Measurements from ENCODE around the gene FCGR3A.
A peak's percentile ranks its signal among the peaks of the same experiment; 100 is the strongest.

Gene FCGR3A

DNA sequence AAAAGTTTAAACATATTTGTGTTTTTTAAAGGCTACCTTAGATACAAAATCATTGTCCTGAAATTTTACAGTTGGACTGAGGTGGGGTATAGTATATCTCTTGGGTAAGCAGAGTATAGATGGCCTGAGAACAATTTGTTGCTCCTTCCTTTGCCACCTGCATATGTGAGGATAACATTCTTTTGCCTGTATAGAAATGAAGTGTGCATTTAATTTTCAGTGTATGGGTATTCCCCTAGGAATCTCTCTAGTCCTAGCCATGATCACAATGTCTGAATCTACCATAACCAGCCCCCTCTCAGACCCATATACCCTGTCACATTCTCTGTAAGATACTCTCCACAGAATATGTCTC, 46.2 kb downstream of the FCGR3A start:
- DNase-seq: no peak

DNA sequence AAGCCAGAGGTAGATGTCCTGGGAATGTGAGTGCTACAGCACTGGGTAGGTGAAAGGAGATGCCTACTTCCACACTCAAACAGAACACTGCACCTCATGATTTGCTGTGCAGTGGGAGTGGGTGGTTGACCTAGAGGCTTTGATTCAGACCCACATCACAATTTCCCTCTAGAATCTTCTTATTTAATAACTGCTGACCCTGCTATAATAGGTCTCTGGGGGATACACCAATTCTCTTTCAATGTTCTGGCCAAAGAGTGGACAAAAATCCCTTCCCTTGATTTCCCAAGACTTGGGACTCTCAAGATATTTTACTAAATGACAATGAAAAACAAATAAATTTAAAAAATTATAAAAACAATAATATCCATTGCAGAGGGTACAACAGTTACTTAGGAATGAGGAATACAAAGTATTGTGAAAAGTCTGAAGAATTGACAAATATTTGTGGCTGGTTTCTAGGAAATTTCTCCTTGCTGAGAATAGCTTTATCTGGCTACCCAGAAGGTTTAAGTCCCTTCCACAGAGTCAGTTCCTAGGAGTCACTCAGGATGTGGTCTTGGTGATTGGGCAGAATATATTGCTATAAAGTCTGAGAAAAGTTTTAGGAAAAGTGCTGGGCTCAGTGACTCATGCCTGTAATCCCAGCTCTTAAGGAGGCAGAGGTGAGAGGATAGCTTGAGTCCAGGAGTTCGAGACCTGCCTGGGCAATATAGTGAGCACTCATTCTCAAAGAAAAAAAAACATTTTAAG, 46.8 kb downstream of the FCGR3A start:
- DNase-seq: no peak

DNA sequence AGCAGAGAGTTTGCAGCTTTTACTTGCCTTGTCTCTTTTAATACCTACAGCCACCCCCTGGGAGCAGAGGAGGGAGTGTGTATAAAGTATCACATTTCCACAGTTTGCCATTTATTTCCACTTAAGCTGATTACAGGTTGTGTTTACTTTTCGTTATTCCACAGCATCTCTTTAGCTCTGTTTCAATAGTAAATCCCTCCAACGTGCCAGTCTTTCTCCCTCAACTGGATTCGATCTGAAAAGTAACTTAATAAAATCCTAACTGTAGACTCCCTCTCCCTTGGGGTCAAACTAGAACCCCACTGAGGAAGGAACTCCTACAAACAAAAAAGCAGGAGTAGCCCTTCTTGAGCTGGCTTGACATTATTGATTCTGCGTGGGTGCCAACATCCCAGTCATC, 47.4 kb downstream of the FCGR3A start:
- DNase-seq: no peak

DNA sequence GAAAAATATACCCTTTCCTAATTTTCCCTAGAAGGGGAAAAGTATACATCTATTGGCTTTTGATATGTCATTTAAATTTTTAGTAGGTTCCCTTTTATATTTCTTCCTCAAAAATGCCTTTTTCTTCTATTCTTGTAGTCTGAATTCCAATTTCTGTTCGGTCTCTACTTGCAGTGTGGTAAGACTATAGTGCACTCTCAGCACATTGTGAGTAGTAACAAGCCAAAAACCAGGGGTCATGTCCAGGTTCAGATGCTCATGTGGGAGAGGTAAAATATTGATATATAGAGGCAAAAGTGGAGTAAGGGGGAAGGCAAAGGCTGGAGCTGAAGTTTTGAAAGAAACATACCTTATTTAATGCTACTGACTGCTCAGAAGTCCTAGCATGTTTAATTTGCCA, 48.4 kb downstream of the FCGR3A start:
- DNase-seq: no peak

DNA sequence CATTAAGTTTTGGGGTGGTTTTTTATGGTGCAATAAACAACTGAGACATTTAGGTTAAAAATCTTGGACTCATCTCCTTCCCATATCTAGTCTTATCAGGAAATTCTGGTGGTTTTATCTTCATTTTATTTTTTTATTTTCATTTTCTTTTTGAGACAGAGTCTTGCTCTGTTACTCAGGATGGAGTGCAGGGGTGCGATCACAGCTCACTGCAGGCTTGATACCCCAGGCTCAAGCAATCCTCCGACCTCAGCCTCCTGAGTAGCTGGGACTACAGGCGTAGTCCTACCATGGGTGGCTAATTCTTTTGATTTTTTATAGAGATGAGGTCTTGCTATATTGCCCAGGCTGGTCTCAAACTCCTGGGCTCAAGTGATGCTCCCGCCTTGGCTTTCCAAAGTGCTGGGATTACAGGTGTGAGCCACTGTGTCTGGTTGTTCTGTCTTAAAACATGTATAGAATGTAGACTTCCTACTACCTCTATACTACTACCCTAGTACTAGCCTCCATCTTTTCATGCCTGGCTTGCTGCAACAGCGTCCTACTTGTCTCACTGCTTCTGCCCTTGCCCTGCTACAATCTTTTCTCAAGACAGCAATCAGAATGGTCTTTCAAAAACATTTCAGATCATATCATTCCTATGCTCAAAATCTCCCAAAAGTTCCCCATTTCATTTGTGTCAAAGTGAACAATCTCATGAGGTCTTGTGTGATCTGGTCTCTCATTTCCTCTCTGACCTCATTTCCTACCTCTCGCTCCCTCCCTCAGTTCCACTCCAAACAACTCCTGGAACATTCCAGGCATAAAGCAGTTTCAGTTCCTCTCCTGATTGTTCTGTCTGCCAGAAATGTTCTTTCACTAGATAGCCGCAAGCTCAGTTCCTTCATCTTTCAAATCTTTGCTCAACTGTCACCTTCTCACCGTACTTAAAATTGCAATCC, 50.2 kb downstream of the FCGR3A start:
- peak in 1 of 56 donors; percentile 10 for DNase-seq

DNA sequence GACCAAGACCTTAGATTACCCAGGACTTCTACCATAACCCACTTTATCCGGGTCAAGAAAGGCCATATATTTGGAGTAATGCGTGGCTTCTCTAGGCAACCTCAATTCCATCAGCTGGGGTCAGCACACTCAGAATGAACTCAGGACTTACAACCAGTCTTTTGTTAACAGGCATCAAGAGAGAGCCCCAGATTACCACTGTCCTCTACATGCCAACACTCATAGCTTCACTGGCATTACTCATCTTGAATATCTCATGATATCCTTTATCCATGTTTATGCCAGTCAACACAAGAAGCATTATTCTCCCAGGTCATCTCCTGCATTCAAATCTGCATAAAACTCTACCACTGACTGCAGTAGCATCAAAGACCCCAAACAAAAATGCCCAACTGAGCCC, 51.0 kb downstream of the FCGR3A start:
- no peak for DNase-seq

DNA sequence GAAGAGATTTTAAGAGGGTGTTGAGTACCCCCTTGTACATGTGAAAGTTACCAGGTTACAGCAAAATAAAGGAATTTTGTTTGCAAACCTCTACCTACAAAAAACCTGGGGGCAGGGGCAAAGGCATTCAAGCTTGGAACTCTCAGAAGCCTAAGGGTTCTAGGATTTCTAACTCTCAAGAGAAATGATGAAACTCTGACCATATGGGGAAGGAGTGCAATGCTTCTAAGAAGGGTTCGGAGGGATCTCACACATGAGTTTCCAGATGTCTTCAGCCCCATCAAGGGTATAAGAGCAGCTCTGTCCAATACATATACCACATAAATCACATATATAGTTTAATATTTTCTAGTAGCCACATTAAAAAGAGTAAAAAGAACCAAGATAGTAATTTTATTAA, 51.7 kb downstream of the FCGR3A start:
- no peak for DNase-seq

DNA sequence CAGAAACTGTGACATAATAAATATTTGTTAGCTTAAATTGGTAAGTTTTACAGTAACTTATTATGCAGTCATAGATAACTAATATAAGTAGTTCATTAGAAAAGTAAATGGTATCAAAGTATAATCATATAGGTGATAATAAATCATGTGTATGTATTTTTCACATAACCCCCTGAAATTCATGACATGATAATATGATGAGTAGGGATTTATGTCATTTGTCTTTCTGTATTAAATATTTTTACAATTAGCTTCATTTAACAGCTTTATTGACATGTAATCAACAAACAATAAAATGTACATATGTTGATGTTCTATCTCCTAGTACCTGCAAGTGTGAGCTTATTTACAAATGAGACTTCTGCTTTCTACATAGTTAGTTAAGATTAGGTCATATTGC, 54.1 kb downstream of the FCGR3A start:
- no peak for DNase-seq

DNA sequence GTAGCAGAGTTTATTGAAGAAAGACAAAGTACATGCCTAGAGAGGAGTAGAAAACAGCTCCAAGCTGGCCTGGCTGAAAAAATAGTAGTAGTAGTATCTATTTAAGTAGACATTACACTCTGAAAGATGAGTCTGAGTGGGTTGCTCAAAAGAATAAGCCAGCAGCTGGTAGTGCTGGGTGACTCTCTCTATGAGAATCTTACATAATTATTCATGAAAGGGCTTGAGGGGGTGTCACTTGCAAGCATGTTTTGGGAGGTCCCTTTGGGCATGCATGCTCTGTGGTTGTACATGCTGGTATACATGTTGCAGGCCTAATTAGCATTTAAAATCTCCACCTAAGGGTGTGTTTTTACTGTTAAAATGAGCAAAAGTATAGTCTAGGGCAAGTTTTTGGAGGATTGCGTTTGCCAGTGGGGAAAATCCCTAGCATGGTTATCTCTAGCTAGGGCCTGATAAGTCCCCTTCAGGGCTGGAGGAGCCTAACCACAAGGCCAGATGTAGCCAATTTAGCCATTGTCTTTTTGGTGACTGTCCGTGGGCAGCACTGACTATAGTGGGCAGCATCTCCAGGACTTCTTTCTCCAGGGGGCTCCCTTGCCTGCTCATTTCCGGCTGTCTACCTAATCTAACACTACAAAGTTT, 55.4 kb downstream of the FCGR3A start:
- peak in 3 of 56 donors; percentile 6 to 47 (median 7) for DNase-seq

DNA sequence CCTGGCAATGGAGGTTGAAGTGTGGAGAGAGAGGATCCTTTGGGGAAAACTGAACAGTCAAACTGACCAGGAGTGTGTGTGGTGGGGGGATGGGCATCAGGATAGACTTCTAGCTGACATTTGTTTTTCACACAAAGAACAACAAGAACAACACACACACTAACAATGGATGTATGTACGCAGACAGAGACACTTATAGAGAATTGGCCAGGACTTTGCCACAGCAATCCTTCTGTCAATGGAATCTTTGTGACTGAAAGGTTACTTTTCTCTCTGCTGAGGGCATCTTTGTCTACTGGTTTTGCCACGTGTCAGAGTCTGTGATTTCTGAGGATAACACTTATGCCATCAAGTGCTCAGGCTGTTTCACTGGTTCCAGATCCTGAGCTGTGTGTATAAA, 56.8 kb downstream of the FCGR3A start:
- peak in 23 of 56 donors; percentile 5 to 76 (median 38) for DNase-seq

Data from nucleus accumbens (tissue), 56 donors.